Stomach (tissue), 4 donors: Measurements from ENCODE around the gene PDE8B.

ENCODE experiments used
- EP300 ChIP-seq: sonication (generic); formaldehyde crosslinking; IDR thresholded peaks from one replicate; pipeline ENCODE4 v1.6.1; 2017; ENCODE audit warnings: antibody characterized with exemption
- POLR2A ChIP-seq, 4 donors: fragments of 450-650 bp; IDR thresholded peaks; one replicate each; pipeline ENCODE4 v1.6.1; 2016; ENCODE audit warnings: antibody characterized with exemption in 4 of 4, control low read depth in 2 of 4, mild to moderate bottlenecking in 1 of 4, moderate library complexity in 1 of 4

GRCh38 chr5:77202145-77202544 lies 8.3 kb upstream of the PDE8B start:
- no peak for TF ChIP-seq POLR2A (IDR thresholded peaks at IDR 0.05)
- TF ChIP-seq EP300, result no peak
